ENCODE results near the gene RANBP3L.
A peak's percentile ranks its signal among the peaks of the same experiment; 100 is the strongest.

The RANBP3L gene

GRCh38 chr5:36310138-36310537, 8.4 kb upstream of the RANBP3L start:
- no peaks in the 10 kb centered on the region for H3F3A ChIP-seq (ENCODE audit: insufficient read depth)
- TF ChIP-seq EZH2phosphoT487 (conservative IDR thresholded peaks at IDR 0.05; ENCODE audit: low read length), result no peak
- TF ChIP-seq, protein P1, sequence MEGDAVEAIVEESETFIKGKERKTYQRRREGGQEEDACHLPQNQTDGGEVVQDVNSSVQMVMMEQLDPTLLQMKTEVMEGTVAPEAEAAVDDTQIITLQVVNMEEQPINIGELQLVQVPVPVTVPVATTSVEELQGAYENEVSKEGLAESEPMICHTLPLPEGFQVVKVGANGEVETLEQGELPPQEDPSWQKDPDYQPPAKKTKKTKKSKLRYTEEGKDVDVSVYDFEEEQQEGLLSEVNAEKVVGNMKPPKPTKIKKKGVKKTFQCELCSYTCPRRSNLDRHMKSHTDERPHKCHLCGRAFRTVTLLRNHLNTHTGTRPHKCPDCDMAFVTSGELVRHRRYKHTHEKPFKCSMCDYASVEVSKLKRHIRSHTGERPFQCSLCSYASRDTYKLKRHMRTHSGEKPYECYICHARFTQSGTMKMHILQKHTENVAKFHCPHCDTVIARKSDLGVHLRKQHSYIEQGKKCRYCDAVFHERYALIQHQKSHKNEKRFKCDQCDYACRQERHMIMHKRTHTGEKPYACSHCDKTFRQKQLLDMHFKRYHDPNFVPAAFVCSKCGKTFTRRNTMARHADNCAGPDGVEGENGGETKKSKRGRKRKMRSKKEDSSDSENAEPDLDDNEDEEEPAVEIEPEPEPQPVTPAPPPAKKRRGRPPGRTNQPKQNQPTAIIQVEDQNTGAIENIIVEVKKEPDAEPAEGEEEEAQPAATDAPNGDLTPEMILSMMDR (IDR thresholded peaks at IDR 0.05; ENCODE audit: insufficient read depth, low read length, poor library complexity, severe bottlenecking), result no peak
- H4K20me1 ChIP-seq (ENCODE audit: low read depth, low read length), result no peaks in the 10 kb centered on the region
- no peak overlapping the region for H3K4me3 ChIP-seq (ENCODE audit: insufficient read depth, low read length, poor library complexity, severe bottlenecking)
- no peaks in the 10 kb centered on the region for H3K9me2 ChIP-seq (replicated peaks; ENCODE audit: insufficient read depth, low read length)
- no peaks in the 10 kb centered on the region for H3K9me3 ChIP-seq (ENCODE audit: insufficient read depth, low read length)
- no peaks in the 10 kb centered on the region for H3K79me2 ChIP-seq (ENCODE audit: insufficient read depth, low read length)
- H3K9ac ChIP-seq (ENCODE audit: low read length), result no peak overlapping the region
- no peak overlapping the region for H2AFZ ChIP-seq (ENCODE audit: low read depth, low read length, severe bottlenecking)
- H3K27me3 ChIP-seq (ENCODE audit: low read length), result no peaks in the 10 kb centered on the region
- H3K27ac ChIP-seq (ENCODE audit: low read depth, low read length), result no peak overlapping the region
- H3K36me3 ChIP-seq (ENCODE audit: low read length), result no peaks in the 10 kb centered on the region
- H3K4me2 ChIP-seq (ENCODE audit: low read depth, low read length, poor library complexity, severe bottlenecking), result no peak overlapping the region

GRCh38 chr5:36305571-36306326, 4.0 kb upstream of the RANBP3L start:
- Histone ChIP-seq H3K79me2 (ENCODE audit: insufficient read depth, low read length) (no peaks in the 10 kb centered on the region), H3K9me2 (replicated peaks; ENCODE audit: insufficient read depth, low read length) (no peaks in the 10 kb centered on the region), H3K36me3 (ENCODE audit: low read length) (no peaks in the 10 kb centered on the region), H2AFZ (ENCODE audit: low read depth, low read length, severe bottlenecking) (no peak overlapping the region), H3K9me3 (ENCODE audit: insufficient read depth, low read length) (no peaks in the 10 kb centered on the region), H4K20me1 (ENCODE audit: low read depth, low read length) (no peaks in the 10 kb centered on the region), H3K9ac (ENCODE audit: low read length) (no peak overlapping the region), H3K27ac (ENCODE audit: low read depth, low read length) (no peak overlapping the region), H3F3A (ENCODE audit: insufficient read depth) (no peaks in the 10 kb centered on the region), H3K4me2 (ENCODE audit: low read depth, low read length, poor library complexity, severe bottlenecking) (no peak overlapping the region), H3K27me3 (ENCODE audit: low read length) (no peaks in the 10 kb centered on the region), H3K4me3 (ENCODE audit: insufficient read depth, low read length, poor library complexity, severe bottlenecking) (no peak overlapping the region)
- TF ChIP-seq, protein P1 (IDR thresholded peaks at IDR 0.05; ENCODE audit: insufficient read depth, low read length, poor library complexity, severe bottlenecking), result peak; percentile 68
- TF ChIP-seq EZH2phosphoT487 (conservative IDR thresholded peaks at IDR 0.05; ENCODE audit: low read length), result no peak

- no peaks in the 10 kb centered on the region for H3K9me3 ChIP-seq (ENCODE audit: insufficient read depth, low read length)
- no peak overlapping the region for H3K27ac ChIP-seq (ENCODE audit: low read depth, low read length)
- no peaks in the 10 kb centered on the region for H3K27me3 ChIP-seq (ENCODE audit: low read length)
- H4K20me1 ChIP-seq (ENCODE audit: low read depth, low read length), result no peaks in the 10 kb centered on the region
- H3K79me2 ChIP-seq (ENCODE audit: insufficient read depth, low read length), result no peaks in the 10 kb centered on the region
- no peak overlapping the region for H3K4me3 ChIP-seq (ENCODE audit: insufficient read depth, low read length, poor library complexity, severe bottlenecking)
- H3F3A ChIP-seq (ENCODE audit: insufficient read depth), result no peaks in the 10 kb centered on the region
- no peak overlapping the region for H2AFZ ChIP-seq (ENCODE audit: low read depth, low read length, severe bottlenecking)
- TF ChIP-seq, protein P1 (IDR thresholded peaks at IDR 0.05; ENCODE audit: insufficient read depth, low read length, poor library complexity, severe bottlenecking), result no peak
- TF ChIP-seq EZH2phosphoT487 (conservative IDR thresholded peaks at IDR 0.05; ENCODE audit: low read length), result no peak
- no peak overlapping the region for H3K4me2 ChIP-seq (ENCODE audit: low read depth, low read length, poor library complexity, severe bottlenecking)
- H3K9ac ChIP-seq (ENCODE audit: low read length), result no peak overlapping the region
- H3K36me3 ChIP-seq (ENCODE audit: low read length), result no peaks in the 10 kb centered on the region
- no peaks in the 10 kb centered on the region for H3K9me2 ChIP-seq (replicated peaks; ENCODE audit: insufficient read depth, low read length)
These were observed 2.5 kb upstream of the RANBP3L start for GRCh38 chr5:36304095-36304805.

Data from SU-DHL-6 (cell line).